Endothelial cell of umbilical vein (primary cell): ENCODE data around the gene HSD17B8. TPM values are rescaled to one million over a fixed set of nuclear protein-coding genes. Genes with fewer than 3 reads are reported as not detected.

Experiments used
- BruUV-seq: library from RNA; stranded (reverse); fragments of 400-500 nt; replicated peaks from 2 replicates; lab custom pipeline; 2021; lab: Mats Ljungman, UMichigan
- CTCF ChIA-PET: fragments of 300-600, 350-600 bp; sonication (Branson Sonifier 250); formaldehyde crosslinking; loops from one replicate; lab custom pipeline; 2021; ENCODE audit warnings: antibody characterized with exemption, inconsistent platforms; lab: Charles Lee
- POLR2A ChIA-PET: fragments of 300-600, 350-600 bp; sonication (Branson Sonifier 250); formaldehyde crosslinking; loops from one replicate; lab custom pipeline; 2021; ENCODE audit warnings: antibody characterized with exemption, inconsistent platforms; lab: Charles Lee
- DNase-seq: peaks from one replicate; pipeline ENCODE4 v3.0.0-alpha.2; 2011; ENCODE audit warnings: low read depth, low spot score
- FAIRE-seq: peaks from 2 replicates; lab custom pipeline; 2011; peaks lifted over from hg19 to GRCh38; lab: Jason Lieb, UNC
- H2AFZ ChIP-seq: 2 replicates; pipeline ENCODE4 v1.6.0; 2012; ENCODE audit warnings: low read depth, low read length, control low read depth, inconsistent platforms
- H3K27ac ChIP-seq: 2 replicates; pipeline ENCODE4 v1.5.1; 2011; ENCODE audit warnings: low read depth, mild to moderate bottlenecking, control low read depth, low read length, moderate library complexity; ENCODE audit not compliant: insufficient read depth
- H3K27me3 ChIP-seq, 2 experiments: 2 replicates each; pipeline versions ENCODE4 v1.6.0 to v1.6.1; 2011; ENCODE audit warnings: low read length in 2 of 2, mixed read lengths in 1 of 2; ENCODE audit not compliant: control insufficient read depth in 2 of 2, insufficient read depth in 2 of 2
- H3K36me3 ChIP-seq, 2 experiments: 2 replicates in 1 of 2; 3 replicates in 1 of 2; pipeline ENCODE4 v1.5.1; 2011; ENCODE audit warnings: low read length in 2 of 2, mild to moderate bottlenecking in 1 of 2, moderate library complexity in 1 of 2; ENCODE audit not compliant: control insufficient read depth in 2 of 2, insufficient read depth in 2 of 2; ENCODE audit errors: extremely low read depth in 1 of 2
- H3K4me1 ChIP-seq: 3 replicates; pipeline ENCODE4 v1.5.1; 2011; ENCODE audit warnings: mild to moderate bottlenecking, low read length; ENCODE audit not compliant: control insufficient read depth, insufficient read depth; ENCODE audit errors: extremely low read depth
- H3K4me2 ChIP-seq: 2 replicates; pipeline ENCODE4 v1.6.1; 2011; ENCODE audit warnings: low read length, control low read depth, mixed read lengths; ENCODE audit not compliant: insufficient read depth
- H3K4me3 ChIP-seq, 3 experiments: fragments of 200-600 bp in 1 of 3; sonication (generic), shearing (Covaris generic) in 1 of 3; replicated peaks in 1 of 3; 2 replicates each; pipeline ENCODE4 v1.5.1; 2011 to 2016; ENCODE audit warnings: control low read depth in 3 of 3, low read length in 3 of 3, mild to moderate bottlenecking in 2 of 3, inconsistent platforms in 1 of 3, low read depth in 1 of 3, moderate library complexity in 1 of 3; ENCODE audit not compliant: insufficient read depth in 1 of 3
- H3K79me2 ChIP-seq: 2 replicates; pipeline ENCODE4 v1.6.0; 2012; ENCODE audit warnings: low read length, inconsistent platforms; ENCODE audit not compliant: control insufficient read depth, insufficient read depth
- H3K9ac ChIP-seq: replicated peaks from 2 replicates; pipeline ENCODE3; 2011; ENCODE audit warnings: low read length, control low read depth; ENCODE audit not compliant: insufficient read depth; ENCODE audit errors: extremely low read depth
- H3K9me1 ChIP-seq: replicated peaks from 3 replicates; pipeline ENCODE4 v1.6.0; 2011; ENCODE audit warnings: mild to moderate bottlenecking, low read length; ENCODE audit not compliant: control insufficient read depth, insufficient read depth; ENCODE audit errors: extremely low read depth
- H3K9me3 ChIP-seq: replicated peaks from 2 replicates; pipeline ENCODE4 v1.5.1; 2012; ENCODE audit warnings: low read length, inconsistent platforms; ENCODE audit not compliant: control insufficient read depth, insufficient read depth
- H4K20me1 ChIP-seq: replicated peaks from 2 replicates; pipeline ENCODE3; 2011; ENCODE audit warnings: mild to moderate bottlenecking, low read length; ENCODE audit not compliant: control insufficient read depth, insufficient read depth; ENCODE audit errors: extremely low read depth
- CTCF ChIP-seq, 2 donors: IDR thresholded peaks; 1 replicate in 1 of 2; 2 replicates in 1 of 2; pipeline ENCODE4 v1.5.1; 2011; ENCODE audit warnings: low read length in 2 of 2, mild to moderate bottlenecking in 2 of 2, moderate library complexity in 2 of 2, control low read depth in 1 of 2, inconsistent platforms in 1 of 2, low read depth in 1 of 2; ENCODE audit not compliant: insufficient read depth in 1 of 2; ENCODE audit errors: extremely low read depth in 1 of 2
- EZH2 ChIP-seq: IDR thresholded peaks from 2 replicates; pipeline ENCODE4 v1.6.1; 2012; ENCODE audit warnings: borderline replicate concordance, low read depth, mild to moderate bottlenecking, moderate library complexity, low read length, inconsistent platforms; ENCODE audit not compliant: severe bottlenecking
- FOS ChIP-seq: IDR thresholded peaks from 2 replicates; pipeline ENCODE4 v1.6.1; 2011; ENCODE audit warnings: mild to moderate bottlenecking, low read length, moderate library complexity, borderline replicate concordance; ENCODE audit not compliant: insufficient read depth
- GATA2 ChIP-seq: IDR thresholded peaks from 2 replicates; pipeline ENCODE4 v1.7.0; 2011; ENCODE audit warnings: low read depth, mild to moderate bottlenecking, moderate library complexity, mixed read lengths, low read length; ENCODE audit not compliant: insufficient read length, insufficient read depth
- JUN ChIP-seq: IDR thresholded peaks from 2 replicates; pipeline ENCODE4 v1.6.1; 2011; ENCODE audit warnings: borderline replicate concordance, low read depth; ENCODE audit not compliant: insufficient read length, insufficient read depth
- MAX ChIP-seq: IDR thresholded peaks from 2 replicates; pipeline ENCODE4 v1.6.1; 2011; ENCODE audit not compliant: insufficient read depth, insufficient read length
- MYC ChIP-seq: IDR thresholded peaks from one replicate; pipeline ENCODE4 v1.6.1; 2011; ENCODE audit warnings: mild to moderate bottlenecking, low read depth, low read length
- POLR2A ChIP-seq: IDR thresholded peaks from 2 replicates; pipeline ENCODE4 v1.6.1; 2012; ENCODE audit warnings: low read depth, mild to moderate bottlenecking, control low read depth, low read length
- POLR2AphosphoS5 ChIP-seq: IDR thresholded peaks from 2 replicates; pipeline ENCODE4 v1.6.1; 2012; ENCODE audit warnings: low read depth, mild to moderate bottlenecking, control low read depth, low read length, moderate library complexity; ENCODE audit not compliant: insufficient read depth
- dilution Hi-C: fragments of 300-500 bp; cut with MboI; formaldehyde crosslinking; loops from one replicate; pipeline ENCODE4 v1.15.0; 2019; ENCODE audit warnings: low sequenced_read_pairs; ENCODE audit not compliant: extremely low pct_ligation_motif_present
- intact Hi-C: fragments of 100-400 bp; cut with micrococcal nuclease; formaldehyde crosslinking; loops from one replicate; pipeline ENCODE4 v1.10.0; 2022
- polyA plus RNA-seq, 4 experiments: library from polyadenylated mRNA; depleted of rRNA in 3 of 4; stranded (reverse) in 3 of 4; unstranded in 1 of 4; fragments of >200 nt; gene quantifications; 2 replicates each; pipeline versions ENCODE4 v1.2.1 to v1.2.3, GENCODE V29; 2011 to 2012; ENCODE audit warnings: missing spikeins in 1 of 4
- total RNA-seq: library from RNA; stranded (reverse); gene quantifications from 2 replicates; pipeline ENCODE4 v1.2.3, GENCODE V29; 2021

HSD17B8 gene
- total and polyA plus RNA-seq, 2 donors (not counting 3 experiments of a cell fraction or from before 2014, with no cell fraction given) = 4.0 to 8.2 TPM

- TF ChIP-seq EZH2 (no peak), MYC (no peak), MAX (no peak), POLR2A (no peak), GATA2 (no peak), POLR2AphosphoS5 (no peak), JUN (no peak), FOS (no peak), CTCF (IDR thresholded peaks at IDR 0.05; ENCODE audit: extremely low read depth in 1 of 2, insufficient read depth in 1 of 2, low read depth in 1 of 2, low read length in 2 of 2) (no peak)
- Histone ChIP-seq H3K4me1 (no peaks in the 10 kb centered on the region), H3K4me2 (no peak overlapping the region), H4K20me1 (no peaks in the 10 kb centered on the region), H3K9me1 (no peaks in the 10 kb centered on the region), H2AFZ (no peak overlapping the region), H3K9ac (no peak overlapping the region), H3K27ac (no peak overlapping the region), H3K79me2 (no peaks in the 10 kb centered on the region), H3K27me3 (peaks cover 18 to 26% of the 10 kb centered on the region in 2 experiments), H3K36me3 (no peaks in the 10 kb centered on the region), H3K9me3 (no peaks in the 10 kb centered on the region), H3K4me3 (no peak overlapping the region)
- ChIA-PET POLR2A (no interaction called here), CTCF (interaction anchor here (1.1 to 7.7 kb wide), 5 partner anchors 8 to 251 kb away, joined by 3 to 43 read pairs (median 4); no protein-coding TSS in a partner anchor)
- intact Hi-C loops = no loop called here
- FAIRE-seq (no peak), DNase-seq (no peak)
- dilution Hi-C loops = no loop called here
- BruUV-seq = no TSS peak
These were observed 30.8 kb downstream of the HSD17B8 start for GRCh38 chr6:33235221-33235634.
